Activated CD8-positive, alpha-beta memory T cell treated with anti-CD3 and anti-CD28 coated beads for 1 hour (primary cell): ENCODE measurements around the gene NAT10.

ENCODE experiments used
- DNase-seq, 2 donors: peaks; one replicate each; pipeline ENCODE4 v3.0.0-alpha.2; 2020; ENCODE audit warnings: low read depth in 1 of 2; ENCODE audit errors: extremely low read depth in 1 of 2

The NAT10 gene

DNA sequence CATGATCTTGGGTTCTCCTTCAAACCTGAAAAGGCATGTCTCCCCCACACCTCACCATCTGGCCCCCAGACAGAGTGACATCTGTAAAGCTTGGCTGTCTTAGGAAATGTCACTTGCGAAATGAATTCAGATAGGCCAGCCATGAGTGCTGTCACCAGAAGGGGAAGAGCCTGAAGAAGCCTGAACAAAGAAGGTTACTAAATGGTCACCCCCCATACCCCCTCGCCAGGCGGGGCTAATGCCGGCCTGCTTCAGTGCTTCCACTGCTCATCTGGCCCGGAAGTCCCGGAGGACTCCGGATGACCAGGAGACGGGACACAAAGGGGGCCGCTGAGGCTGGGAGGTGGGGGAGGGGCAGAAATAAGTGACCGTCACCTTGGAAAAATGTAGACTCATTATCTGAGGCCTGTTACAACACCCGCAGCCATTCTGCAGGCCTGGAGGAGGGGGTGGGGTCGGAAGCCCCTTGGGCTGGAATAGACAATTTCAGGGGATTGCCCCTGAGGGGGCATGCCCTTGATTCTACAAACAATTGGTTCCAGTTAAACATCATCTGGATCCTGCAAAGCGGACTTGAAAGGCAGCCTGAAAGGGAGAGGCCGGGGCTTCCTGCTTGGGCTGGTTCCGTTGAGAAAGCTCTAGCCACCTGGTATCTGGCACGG, 43.2 kb downstream of the NAT10 start:
- no peak for DNase-seq

GRCh38 chr11:34149274-34149673, 43.8 kb downstream of the NAT10 start:
- no peak for DNase-seq

DNA sequence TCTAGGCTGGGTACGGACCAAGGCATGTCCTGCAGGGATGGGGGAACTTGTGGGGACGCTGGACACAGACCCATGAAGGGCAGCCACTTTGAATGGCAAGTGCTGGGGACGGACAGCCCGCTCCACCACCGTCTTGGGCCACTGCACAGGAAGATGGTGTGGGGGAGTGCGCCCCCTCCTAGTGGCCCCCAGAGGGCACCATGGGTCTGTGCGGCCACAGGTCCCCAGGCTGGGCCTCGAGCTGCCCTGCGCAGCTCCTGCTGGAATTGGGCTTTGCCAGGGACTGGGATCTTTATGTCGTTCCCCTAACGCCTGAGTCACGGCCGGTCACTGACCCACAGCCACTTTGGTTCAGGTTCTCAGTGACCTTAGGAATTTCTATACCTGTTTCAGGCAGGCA, 44.4 kb downstream of the NAT10 start:
- DNase-seq = no peak

- no peak for DNase-seq
These were observed 45.2 kb downstream of the NAT10 start for GRCh38 chr11:34150494-34151151.

GRCh38 chr11:34151166-34151565, 45.7 kb downstream of the NAT10 start:
- DNase-seq = no peak

DNA sequence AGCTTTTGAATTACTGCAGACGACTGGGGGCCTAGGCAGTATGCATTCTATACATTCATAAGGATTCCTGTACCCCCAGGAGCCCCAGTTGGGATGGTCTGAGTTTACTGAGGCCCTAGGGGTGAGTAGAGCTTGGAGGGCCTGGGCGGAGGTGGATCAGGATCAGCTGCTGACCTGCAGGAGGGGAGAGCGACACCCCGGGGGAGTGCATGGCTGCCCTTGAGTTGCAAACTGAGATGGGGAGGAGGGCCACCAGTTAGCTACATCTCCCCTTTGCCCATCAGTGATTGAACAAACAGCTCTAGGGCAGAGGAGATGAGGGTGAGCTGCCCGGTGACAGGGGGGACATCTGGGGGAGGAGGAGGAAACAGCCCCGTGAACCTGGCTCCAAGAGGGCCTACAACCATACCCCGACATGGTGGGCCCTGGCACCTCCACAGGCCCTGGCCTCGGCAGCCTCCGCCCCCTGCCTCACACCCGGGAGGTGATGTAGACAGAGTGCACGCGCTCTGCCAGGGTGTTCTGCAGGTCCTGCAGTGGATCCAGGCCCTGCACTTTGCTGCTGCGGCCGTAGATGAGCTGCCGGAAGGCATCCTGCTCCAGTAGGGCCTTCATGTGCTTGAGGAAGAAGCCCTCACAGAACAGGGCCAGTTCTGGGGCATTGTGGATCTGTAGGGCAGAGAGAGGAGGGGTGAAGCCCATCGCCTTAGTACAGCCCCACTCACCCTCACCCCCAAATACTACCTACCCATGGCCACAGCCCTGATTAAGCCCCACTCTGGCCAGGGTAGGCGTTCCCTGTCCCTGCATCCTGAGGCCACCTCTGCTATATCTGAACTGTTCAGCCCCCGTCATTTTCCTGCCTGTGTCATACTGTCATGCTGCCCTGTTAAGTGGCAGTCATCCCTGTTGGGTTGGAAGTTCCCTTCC, 46.8 kb downstream of the NAT10 start:
- DNase-seq = no peak

- DNase-seq = no peak
These were observed 48.8 kb downstream of the NAT10 start for GRCh38 chr11:34154059-34154875.

DNA sequence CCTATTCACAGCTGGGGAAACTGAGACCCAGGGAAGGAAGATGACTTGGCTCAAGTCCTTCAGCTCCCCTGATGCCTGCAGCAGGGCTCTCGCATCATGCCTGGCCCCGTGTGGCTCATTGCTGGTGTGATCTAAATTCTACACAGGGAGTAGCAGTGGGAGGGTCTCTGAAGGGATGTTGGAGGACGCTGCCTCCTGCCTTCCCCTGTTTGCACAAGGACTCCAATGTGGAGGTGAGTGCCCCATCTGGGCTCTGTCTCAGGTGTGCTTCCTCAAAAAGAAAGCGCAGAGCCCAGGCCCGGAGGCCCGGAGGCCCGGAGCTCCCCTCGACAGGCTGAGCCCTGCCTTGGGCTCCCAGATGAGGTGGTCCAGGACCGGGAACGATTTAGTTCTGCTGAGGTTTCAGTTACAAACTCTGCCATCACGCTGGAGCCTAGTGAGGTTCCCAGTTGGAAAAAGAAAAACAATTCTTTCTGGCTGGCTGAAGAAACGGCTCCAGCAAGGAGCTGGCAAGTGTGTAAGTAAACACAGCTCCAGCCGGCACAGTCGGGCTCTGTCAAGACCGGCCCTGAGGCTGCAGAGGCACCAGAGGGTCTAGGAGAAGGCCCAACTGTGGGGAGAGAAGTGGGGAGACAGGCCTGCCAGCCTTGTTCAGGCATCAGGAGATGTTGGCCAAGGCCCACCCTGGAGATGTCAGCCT, 49.8 kb downstream of the NAT10 start:
- DNase-seq = no peak

GRCh38 chr11:34155757-34156062, 50.3 kb downstream of the NAT10 start:
- no peak for DNase-seq

DNA sequence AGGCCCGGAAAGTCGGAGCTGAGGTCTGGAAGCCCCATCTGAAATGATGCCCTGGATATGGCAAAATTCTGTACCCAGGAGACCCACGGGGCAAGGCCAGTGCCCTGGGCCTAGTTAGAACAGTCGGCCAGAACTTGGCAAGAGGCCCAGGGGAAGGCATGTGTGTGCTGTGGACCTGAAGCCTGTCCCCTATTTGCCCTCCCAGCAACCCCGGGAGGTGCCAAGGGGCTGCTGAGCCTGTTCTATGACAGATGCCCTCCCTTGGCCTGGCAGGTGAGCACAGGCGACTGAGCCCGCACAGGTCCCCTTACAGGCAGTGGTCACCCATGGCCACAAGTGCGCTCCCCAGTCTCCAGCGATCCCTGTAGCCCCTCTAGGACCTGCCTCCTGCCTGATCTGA, 51.7 kb downstream of the NAT10 start:
- DNase-seq = no peak

DNA sequence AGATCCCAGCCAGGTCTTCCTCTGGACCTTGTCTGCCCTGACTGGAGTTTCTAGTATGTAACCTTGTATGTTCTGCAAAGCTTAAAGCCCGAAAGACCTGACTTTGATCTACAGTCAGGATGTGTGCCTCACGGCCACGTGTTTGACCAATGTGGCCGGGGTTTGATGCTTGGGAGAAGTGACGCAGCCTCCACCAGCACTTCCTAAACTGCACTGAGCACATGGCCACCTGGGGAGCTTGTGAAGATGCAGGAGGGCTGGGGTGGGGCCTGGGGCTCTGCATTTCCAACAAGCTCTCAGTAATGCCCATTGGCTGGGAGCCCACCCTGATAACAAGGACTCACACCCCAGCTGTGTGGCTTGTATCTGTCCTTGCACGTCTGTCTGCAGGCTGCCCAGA, 53.2 kb downstream of the NAT10 start:
- DNase-seq = no peak

GRCh38 chr11:34160049-34160721, 54.8 kb downstream of the NAT10 start:
- no peak for DNase-seq

- no peak for DNase-seq
These were observed 55.4 kb downstream of the NAT10 start for GRCh38 chr11:34160791-34161190.

DNA sequence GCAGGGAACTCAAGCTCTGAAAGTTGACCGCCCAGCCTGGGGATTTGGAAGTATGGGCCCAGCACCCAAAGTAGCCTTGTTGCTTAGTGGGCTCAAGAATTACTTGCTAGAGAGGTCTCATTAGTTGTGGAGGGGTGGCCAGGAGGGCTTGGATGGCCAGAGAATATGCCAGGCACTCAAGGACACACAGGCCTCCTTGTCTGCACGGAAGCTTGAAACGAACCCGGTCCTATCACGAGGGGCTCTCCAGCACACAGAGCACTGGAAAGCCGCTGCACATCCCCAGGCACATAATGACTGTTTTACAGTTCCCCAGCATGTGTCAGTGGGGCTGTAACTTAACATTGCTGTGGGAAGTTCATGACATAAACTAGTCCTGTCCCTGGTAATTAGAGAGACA, 55.9 kb downstream of the NAT10 start:
- DNase-seq = no peak

DNA sequence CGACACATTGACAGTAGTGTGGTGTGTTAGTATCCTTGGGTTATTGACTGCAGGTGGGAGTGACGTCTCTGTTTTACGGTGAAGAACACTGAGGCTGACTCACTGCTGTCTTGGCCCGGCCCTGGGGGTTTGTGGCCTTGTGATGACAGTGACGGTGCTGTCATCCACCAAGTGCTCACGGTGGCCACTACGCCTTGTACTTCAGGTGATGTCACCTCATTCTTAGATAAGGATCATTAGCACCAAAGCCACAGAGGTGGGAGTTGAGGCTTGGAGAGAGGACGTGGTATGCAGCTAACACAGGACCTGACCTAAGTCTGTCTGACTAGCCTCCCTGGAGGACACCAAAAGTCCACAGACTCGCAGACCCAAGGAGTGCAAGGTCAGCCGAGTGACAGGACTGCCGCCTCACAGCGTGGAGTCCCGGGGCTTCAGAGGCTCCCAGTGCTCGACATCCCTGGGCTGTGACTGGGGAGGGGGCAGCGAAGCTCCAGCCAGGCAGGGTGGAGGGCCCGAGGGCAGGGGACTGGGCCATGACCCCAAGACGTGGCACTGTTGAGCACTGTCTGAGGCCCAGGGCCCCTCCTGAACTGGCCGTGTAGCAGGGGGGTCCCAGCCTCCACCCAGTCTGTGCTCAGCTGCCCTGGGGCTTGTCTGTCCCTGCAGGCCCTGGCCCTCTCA, 56.5 kb downstream of the NAT10 start:
- DNase-seq = no peak

GRCh38 chr11:34162493-34162820, 57.0 kb downstream of the NAT10 start:
- DNase-seq = no peak

DNA sequence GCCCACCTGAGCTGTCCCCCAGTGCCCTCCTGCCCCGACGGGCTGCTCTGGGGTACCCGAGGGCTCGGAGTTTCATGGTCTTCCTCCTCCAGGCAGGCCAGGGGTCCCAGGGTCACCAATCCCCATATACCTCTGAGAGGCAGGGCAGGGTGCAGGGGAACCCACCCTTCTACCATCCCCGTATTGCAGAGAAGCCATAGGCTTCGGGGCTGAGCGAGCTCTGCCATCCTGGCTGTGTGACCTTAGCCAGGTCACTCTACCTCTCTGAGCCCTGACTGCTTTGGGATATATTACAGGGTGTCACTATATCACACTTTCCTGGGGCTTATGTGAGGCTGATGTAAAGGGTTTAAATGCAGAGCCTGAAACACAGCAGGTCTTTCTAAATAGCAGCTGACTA, 57.4 kb downstream of the NAT10 start:
- no peak for DNase-seq

GRCh38 chr11:34165121-34165520, 59.7 kb downstream of the NAT10 start:
- DNase-seq = no peak

DNA sequence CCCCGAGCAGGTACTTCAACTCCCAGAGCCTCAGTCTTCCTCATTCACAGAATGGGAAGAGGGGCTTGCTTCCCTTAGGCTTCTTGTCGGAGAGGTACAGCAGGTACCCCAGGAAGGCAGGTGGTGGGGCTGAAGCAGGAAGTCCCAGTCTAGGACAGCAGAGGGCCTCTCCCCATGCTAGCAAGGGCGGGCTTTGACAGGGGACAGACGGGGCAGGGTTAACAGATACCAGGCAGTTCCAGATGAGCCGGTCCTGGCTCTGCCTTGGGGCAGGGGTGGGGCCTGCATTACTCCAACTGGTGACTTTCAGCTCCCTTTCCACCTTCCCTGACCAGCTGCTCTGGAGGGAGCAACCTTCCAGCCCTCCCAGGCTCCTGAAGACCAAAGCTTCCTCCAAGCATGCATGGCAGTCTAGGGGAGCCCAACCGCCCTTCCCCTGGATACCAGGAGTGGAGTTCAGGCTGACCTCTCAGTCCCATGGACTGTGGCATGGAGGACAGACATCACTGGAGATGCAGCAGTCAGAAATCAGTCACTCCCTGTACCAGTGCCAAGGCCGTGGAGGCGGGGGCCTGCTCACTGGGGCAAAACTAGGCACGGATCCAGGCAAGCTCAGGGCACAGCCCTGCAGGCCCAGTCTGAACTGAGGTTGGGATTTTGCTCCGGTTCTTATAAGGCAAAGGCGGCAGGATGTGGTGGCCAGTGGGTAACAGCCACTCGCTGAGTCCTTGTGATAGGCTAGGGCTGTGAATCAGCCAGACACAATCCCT, 60.5 kb downstream of the NAT10 start:
- DNase-seq = no peak
